NCI-H1417 treated with DMSO at 0.1 percent for 48 hours (cell line): ENCODE results near the gene SNX13.
"Not testable (repeated sequence)": the region's sequence is repeated elsewhere in the genome, so short reads cannot be mapped to it uniquely, and the experiment has no call there.

Experiments used
- DNase-seq: peaks from one replicate; lab custom pipeline; 2025; lab: John Stamatoyannopoulos, UW

Gene SNX13

GRCh38 chr7:17849504-17849903, 90.8 kb downstream of the SNX13 start:
- DNase-seq = no peak

- no peak for DNase-seq
Observed at GRCh38 chr7:17848516-17848915, 91.8 kb downstream of the SNX13 start.

GRCh38 chr7:17846935-17847334, 93.4 kb downstream of the SNX13 start:
- DNase-seq = no peak

GRCh38 chr7:17845197-17845547, 95.1 kb downstream of the SNX13 start:
- DNase-seq = no peak

- DNase-seq = no peak
Observed at GRCh38 chr7:17844514-17845196, 95.6 kb downstream of the SNX13 start.

- no peak for DNase-seq
Observed at GRCh38 chr7:17844022-17844421, 96.3 kb downstream of the SNX13 start.

- no peak for DNase-seq
Observed at GRCh38 chr7:17843041-17843440, 97.3 kb downstream of the SNX13 start.

- no peak for DNase-seq
Observed at GRCh38 chr7:17832820-17833355, 107.4 kb downstream of the SNX13 start.

- DNase-seq = no peak
Observed at GRCh38 chr7:17832242-17832641, 108.1 kb downstream of the SNX13 start.

- no peak for DNase-seq
Observed at GRCh38 chr7:17830206-17830605, 110.1 kb downstream of the SNX13 start.

GRCh38 chr7:17829001-17829400, 111.3 kb downstream of the SNX13 start:
- DNase-seq = no peak

- DNase-seq = peak; percentile 9
Observed at GRCh38 chr7:17822547-17823173, 117.6 kb downstream of the SNX13 start.

GRCh38 chr7:17816903-17817302, 123.4 kb downstream of the SNX13 start:
- DNase-seq = no peak

GRCh38 chr7:17815318-17815717, 125.0 kb downstream of the SNX13 start:
- no peak for DNase-seq

- no peak for DNase-seq
Observed at GRCh38 chr7:17814058-17814457, 126.2 kb downstream of the SNX13 start.

GRCh38 chr7:17809215-17809614, 131.1 kb downstream of the SNX13 start:
- not testable (repeated sequence) for DNase-seq

GRCh38 chr7:17807242-17807641, 133.1 kb downstream of the SNX13 start:
- no peak for DNase-seq

- DNase-seq = no peak
Observed at GRCh38 chr7:17806631-17807030, 133.7 kb downstream of the SNX13 start.

- DNase-seq = no peak
Observed at GRCh38 chr7:17802056-17802455, 138.2 kb downstream of the SNX13 start.

GRCh38 chr7:17792075-17792936, 148.0 kb downstream of the SNX13 start:
- DNase-seq = no peak

GRCh38 chr7:17787257-17787656, 153.0 kb downstream of the SNX13 start:
- DNase-seq = no peak

GRCh38 chr7:17786314-17786852, 153.9 kb downstream of the SNX13 start:
- no peak for DNase-seq

- no peak for DNase-seq
Observed at GRCh38 chr7:17782216-17782549, 158.1 kb downstream of the SNX13 start.
